DLD1 (cell line): Measurements from ENCODE around the gene OR4D11.
"Not testable (repeated sequence)": the region's sequence is repeated elsewhere in the genome, so short reads cannot be mapped to it uniquely, and the experiment has no call there.

ENCODE experiments used
- in situ Hi-C: cut with HindIII; loops from 2 replicates; pipeline ENCODE4 v1.10.0; 2017; ENCODE audit warnings: low sequenced_read_pairs

The OR4D11 gene

DNA sequence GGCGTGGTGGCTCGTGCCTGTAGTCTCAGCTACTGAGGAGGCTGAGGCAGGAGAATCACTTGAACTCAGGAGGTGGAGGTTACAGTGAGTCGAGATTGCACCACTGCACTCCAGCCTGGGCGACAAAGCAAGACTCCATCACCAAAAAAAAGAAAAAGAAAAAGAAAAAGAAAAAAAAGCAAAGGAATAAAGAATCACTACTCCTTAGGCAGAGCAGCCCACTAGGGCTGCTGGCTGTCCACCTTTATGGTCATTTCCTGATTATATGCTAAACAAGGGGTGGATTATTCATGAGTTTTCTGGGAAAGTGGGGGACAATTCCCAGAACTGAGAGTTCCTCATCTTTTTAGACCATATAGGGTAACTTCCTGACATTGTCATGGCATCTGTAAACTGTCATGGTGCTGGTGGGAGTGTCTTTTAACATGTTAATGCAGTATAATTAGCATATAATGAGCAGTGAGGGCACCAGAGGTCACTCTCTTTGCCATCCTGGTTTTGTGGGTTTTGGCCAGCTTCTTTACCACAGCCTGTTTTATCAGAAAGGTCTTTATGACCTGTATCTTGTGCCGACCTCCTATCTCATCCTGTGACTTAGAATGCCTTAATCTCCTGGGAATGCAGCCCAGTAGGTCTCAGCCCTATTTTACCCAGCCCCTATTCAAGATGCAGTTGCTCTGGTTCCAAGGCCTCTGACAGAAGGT, 44.4 kb downstream of the OR4D11 start:
- in situ Hi-C loops: not testable (repeated sequence)

DNA sequence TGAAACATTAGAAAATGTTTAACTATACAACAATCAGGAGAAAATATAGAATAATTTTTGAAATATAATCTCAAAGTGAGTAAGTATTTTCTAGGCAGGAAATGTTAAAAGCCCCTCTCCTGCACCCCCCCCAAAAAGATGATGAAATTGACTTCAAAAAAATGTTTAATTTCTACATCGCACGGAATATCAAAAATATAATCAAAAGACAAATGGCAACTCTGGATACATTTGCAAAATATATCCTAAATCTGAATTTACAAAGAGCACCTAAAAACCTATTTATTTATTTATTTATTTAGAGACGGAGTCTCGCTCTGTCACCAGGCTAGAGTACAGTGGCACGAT, 44.9 kb downstream of the OR4D11 start:
- in situ Hi-C loops: no loop called here

GRCh38 chr11:59550368-59550841, 47.0 kb downstream of the OR4D11 start:
- in situ Hi-C loops: no loop called here

DNA sequence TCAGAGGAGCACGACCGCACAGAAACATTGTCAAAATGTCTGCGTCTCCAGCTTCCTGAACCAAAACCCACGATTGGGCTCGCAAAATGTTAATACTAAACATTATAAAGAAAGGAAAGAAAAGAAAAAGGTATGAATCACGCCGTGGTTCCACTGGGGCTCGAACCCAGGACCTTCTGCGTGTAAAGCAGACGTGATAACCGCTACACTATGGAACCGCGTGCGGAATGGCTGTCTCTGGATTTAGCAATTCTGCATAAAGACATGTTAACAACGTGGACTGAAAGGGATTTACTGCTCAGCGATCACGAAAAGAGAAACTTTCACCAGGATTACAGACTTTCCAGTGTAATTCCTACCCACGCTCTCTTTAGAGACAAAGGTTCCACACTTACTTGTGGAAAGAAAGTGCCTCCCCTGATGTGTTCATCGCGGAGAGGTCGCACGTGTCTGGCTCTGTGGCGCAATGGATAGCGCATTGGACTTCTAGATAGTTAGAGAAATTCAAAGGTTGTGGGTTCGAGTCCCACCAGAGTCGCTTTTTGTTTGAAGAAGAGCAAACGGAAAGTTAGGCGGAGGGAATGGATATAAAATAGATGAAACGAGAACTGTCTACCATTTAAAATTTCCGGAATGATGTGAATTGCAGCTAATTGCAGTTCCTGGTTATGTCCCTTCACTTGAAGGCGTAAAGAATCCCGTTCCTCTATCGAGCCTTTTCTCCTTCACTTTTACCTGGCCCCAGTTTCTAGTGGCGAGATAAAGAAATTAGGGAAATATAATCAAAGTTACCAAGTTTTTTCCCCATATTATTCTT, 47.7 kb downstream of the OR4D11 start:
- in situ Hi-C loops: no loop called here

- in situ Hi-C loops: no loop called here
Observed at GRCh38 chr11:59551659-59552521, 48.5 kb downstream of the OR4D11 start.

DNA sequence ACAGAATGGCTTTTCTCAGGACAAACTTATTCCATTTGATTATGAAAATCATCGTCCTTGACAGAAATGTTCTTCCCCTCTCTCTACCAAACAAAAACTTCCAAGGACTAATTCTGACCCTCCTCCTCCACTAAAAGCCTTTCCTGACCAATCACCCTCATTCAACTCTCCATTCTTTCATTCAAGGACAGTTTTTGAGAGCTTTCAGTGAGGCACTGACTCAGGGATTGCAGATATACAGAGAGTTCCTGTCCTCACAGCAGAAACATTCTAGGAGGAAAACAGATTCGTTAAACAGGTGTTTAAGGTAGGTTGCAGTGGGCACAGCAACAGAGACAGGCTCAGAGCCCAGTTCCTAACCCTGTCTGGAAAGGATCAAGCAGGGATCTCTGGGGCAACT, 49.5 kb downstream of the OR4D11 start:
- in situ Hi-C loops: no loop called here

DNA sequence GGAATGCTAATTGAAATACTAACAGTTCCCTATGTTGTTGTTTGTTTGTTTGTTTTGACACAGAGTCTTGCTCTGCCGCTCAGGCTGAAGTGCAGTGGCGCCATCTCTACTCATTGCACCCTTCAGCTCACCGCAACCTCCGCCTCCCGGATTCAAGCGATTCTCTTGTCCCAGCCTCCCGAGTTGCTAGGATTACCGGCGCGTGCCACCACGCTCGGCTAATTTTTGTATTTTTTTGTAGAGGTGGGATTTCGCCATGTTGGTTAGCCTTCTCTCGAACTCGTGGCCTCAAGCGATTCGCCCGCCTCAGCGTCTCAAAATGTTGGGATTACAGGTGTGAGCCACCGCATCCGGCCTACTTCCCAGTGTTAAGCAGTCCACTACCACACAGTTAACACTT, 49.9 kb downstream of the OR4D11 start:
- in situ Hi-C loops: no loop called here
